ENCODE data around the gene OR51V1. TPM values are rescaled to one million over a fixed set of nuclear protein-coding genes. Genes with fewer than 3 reads are reported as not detected.

OR51V1 gene
- total RNA-seq, 1 experiment from 2014 or later = not detected

DNA sequence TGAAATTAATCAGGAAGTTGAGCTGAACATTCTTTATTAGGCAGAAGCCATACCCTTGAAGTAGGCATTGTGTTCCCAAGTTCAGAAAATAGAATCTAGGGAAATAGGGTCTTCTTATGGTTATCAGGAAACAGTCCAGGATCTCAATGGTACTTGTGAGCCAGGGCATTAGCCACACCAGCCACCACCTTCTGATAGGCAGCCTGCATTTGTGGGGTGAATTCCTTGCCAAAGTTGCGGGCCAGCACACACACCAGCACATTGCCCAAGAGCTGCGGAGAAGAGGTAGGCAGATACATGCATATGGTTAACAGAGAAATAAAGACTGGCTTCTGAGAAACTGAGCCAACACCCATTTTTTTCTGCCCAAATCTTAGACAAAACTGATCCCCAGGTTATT lies 32.3 kb upstream of the OR51V1 start:
- H3K4me3 ChIP-seq (ENCODE audit: low read depth, low read length) = no peak overlapping the region
- H3K4me1 ChIP-seq = no peaks in the 10 kb centered on the region
- H3K4me1 Mint-ChIP-seq (ENCODE audit: low read depth, unreplicated experiment) = no peaks in the 10 kb centered on the region
- DNase-seq = no peak
- H3K27me3 ChIP-seq (replicated peaks; ENCODE audit: control insufficient read depth, insufficient read depth, low read length) = no peaks in the 10 kb centered on the region
- no peaks in the 10 kb centered on the region for H3K9me3 ChIP-seq
- POLR2A ChIA-PET = no interaction called here
- BruUV-seq (replicated peaks) = no TSS peak
- intact Hi-C loops (cut with micrococcal nuclease; ENCODE audit: unreplicated experiment) = no loop called here
- H3K36me3 Mint-ChIP-seq (ENCODE audit: insufficient read depth, unreplicated experiment) = no peaks in the 10 kb centered on the region
- TF ChIP-seq, protein P1, sequence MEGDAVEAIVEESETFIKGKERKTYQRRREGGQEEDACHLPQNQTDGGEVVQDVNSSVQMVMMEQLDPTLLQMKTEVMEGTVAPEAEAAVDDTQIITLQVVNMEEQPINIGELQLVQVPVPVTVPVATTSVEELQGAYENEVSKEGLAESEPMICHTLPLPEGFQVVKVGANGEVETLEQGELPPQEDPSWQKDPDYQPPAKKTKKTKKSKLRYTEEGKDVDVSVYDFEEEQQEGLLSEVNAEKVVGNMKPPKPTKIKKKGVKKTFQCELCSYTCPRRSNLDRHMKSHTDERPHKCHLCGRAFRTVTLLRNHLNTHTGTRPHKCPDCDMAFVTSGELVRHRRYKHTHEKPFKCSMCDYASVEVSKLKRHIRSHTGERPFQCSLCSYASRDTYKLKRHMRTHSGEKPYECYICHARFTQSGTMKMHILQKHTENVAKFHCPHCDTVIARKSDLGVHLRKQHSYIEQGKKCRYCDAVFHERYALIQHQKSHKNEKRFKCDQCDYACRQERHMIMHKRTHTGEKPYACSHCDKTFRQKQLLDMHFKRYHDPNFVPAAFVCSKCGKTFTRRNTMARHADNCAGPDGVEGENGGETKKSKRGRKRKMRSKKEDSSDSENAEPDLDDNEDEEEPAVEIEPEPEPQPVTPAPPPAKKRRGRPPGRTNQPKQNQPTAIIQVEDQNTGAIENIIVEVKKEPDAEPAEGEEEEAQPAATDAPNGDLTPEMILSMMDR (IDR thresholded peaks at IDR 0.05; ENCODE audit: insufficient read depth in 1 of 2, low read depth in 1 of 2, low read length in 1 of 2, severe bottlenecking in 1 of 2, unreplicated experiment in 1 of 2) = no peak
- peaks cover 9% of the 10 kb centered on the region for H3K27me3 Mint-ChIP-seq (ENCODE audit: insufficient read depth, unreplicated experiment)
- H3K36me3 ChIP-seq (ENCODE audit: control insufficient read depth, insufficient read depth, low read length) = no peaks in the 10 kb centered on the region
- no peak overlapping the region for H3K4me3 Mint-ChIP-seq (ENCODE audit: unreplicated experiment)
- H3K27ac Mint-ChIP-seq (ENCODE audit: unreplicated experiment) = no peak overlapping the region
- H3K9me3 Mint-ChIP-seq (ENCODE audit: unreplicated experiment) = no peaks in the 10 kb centered on the region
- CTCF ChIA-PET = no interaction called here

DNA sequence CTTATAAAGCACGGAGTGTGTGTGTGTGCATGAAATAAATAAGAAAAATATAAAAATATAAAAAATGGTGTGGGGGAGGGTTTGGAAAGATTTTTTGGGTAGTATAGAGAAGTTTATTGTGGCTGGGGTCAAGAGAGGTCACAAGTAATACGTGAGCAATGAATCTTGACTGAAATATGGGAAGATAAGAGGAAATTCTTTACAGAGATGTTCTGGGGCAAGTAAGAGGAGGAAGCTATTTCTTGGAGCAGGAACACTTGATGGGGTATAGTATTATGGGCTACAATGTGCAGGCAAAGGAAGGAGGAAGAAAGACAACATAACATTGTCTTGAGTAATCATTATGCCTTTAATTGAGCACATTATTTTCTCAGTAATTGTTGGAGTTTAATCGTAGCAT lies 31.7 kb upstream of the OR51V1 start:
- Mint-ChIP-seq H3K27ac (ENCODE audit: unreplicated experiment) (no peak overlapping the region), H3K4me1 (ENCODE audit: low read depth, unreplicated experiment) (no peaks in the 10 kb centered on the region), H3K27me3 (ENCODE audit: insufficient read depth, unreplicated experiment) (peaks cover 9% of the 10 kb centered on the region), H3K36me3 (ENCODE audit: insufficient read depth, unreplicated experiment) (no peaks in the 10 kb centered on the region), H3K4me3 (ENCODE audit: unreplicated experiment) (no peak overlapping the region), H3K9me3 (ENCODE audit: unreplicated experiment) (no peaks in the 10 kb centered on the region)
- Histone ChIP-seq H3K4me3 (ENCODE audit: low read depth, low read length) (no peak overlapping the region), H3K27me3 (replicated peaks; ENCODE audit: control insufficient read depth, insufficient read depth, low read length) (no peaks in the 10 kb centered on the region), H3K9me3 (no peaks in the 10 kb centered on the region), H3K36me3 (ENCODE audit: control insufficient read depth, insufficient read depth, low read length) (no peaks in the 10 kb centered on the region), H3K4me1 (no peaks in the 10 kb centered on the region)
- ChIA-PET POLR2A (no interaction called here), CTCF (no interaction called here)
- intact Hi-C loops (cut with micrococcal nuclease; ENCODE audit: unreplicated experiment) = no loop called here
- TF ChIP-seq, protein P1 (IDR thresholded peaks at IDR 0.05; ENCODE audit: insufficient read depth in 1 of 2, low read depth in 1 of 2, low read length in 1 of 2, severe bottlenecking in 1 of 2, unreplicated experiment in 1 of 2) = no peak
- no peak for DNase-seq
- BruUV-seq (replicated peaks) = no TSS peak

DNA sequence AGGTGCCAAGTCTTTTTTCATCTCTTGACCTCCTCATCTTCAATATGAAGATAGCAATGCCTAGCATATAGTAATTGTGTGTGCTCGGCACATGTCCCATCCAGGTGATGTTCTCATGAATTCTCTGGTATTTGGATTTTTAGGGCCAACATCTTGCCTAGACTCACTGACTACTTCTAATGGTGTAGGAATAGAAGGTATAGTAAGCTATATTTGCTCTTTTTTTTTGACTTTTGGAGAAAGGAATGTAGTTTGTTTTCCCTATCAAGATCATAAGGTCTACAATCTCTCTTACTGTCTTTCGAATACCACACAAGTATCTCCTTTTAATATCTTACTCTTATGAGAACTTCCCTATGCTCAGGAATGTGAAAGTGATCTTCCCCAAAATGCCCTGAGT lies 30.6 kb upstream of the OR51V1 start:
- intact Hi-C loops (cut with micrococcal nuclease; ENCODE audit: unreplicated experiment) = no loop called here
- Mint-ChIP-seq H3K27me3 (ENCODE audit: insufficient read depth, unreplicated experiment) (peaks cover 9% of the 10 kb centered on the region), H3K36me3 (ENCODE audit: insufficient read depth, unreplicated experiment) (no peaks in the 10 kb centered on the region), H3K9me3 (ENCODE audit: unreplicated experiment) (no peaks in the 10 kb centered on the region), H3K4me3 (ENCODE audit: unreplicated experiment) (no peak overlapping the region), H3K27ac (ENCODE audit: unreplicated experiment) (no peak overlapping the region), H3K4me1 (ENCODE audit: low read depth, unreplicated experiment) (no peaks in the 10 kb centered on the region)
- TF ChIP-seq, protein P1 (IDR thresholded peaks at IDR 0.05; ENCODE audit: insufficient read depth in 1 of 2, low read depth in 1 of 2, low read length in 1 of 2, severe bottlenecking in 1 of 2, unreplicated experiment in 1 of 2) = no peak
- H3K4me3 ChIP-seq (ENCODE audit: low read depth, low read length) = no peak overlapping the region
- CTCF ChIA-PET = no interaction called here
- DNase-seq = no peak
- H3K4me1 ChIP-seq = no peaks in the 10 kb centered on the region
- H3K27me3 ChIP-seq (replicated peaks; ENCODE audit: control insufficient read depth, insufficient read depth, low read length) = no peaks in the 10 kb centered on the region
- H3K9me3 ChIP-seq = no peaks in the 10 kb centered on the region
- POLR2A ChIA-PET = no interaction called here
- no peaks in the 10 kb centered on the region for H3K36me3 ChIP-seq (ENCODE audit: control insufficient read depth, insufficient read depth, low read length)
- BruUV-seq (replicated peaks) = no TSS peak
